Vagina (tissue), 2 donors: Measurements from ENCODE around the gene TENM4.

ENCODE experiments used
- CTCF ChIP-seq, 3 experiments: fragments of 450-650 bp in 2 of 3; fragments of 200-600 bp in 1 of 3; sonication (generic) in 1 of 3; IDR thresholded peaks; one replicate each; pipeline ENCODE4 v1.5.1; 2017 to 2019; ENCODE audit warnings: antibody characterized with exemption in 3 of 3, mild to moderate bottlenecking in 2 of 3, moderate library complexity in 2 of 3
- POLR2A ChIP-seq, 2 donors: fragments of 450-650 bp; IDR thresholded peaks; one replicate each; pipeline ENCODE4 v1.6.1; 2017; ENCODE audit warnings: antibody characterized with exemption in 2 of 2, mild to moderate bottlenecking in 2 of 2, moderate library complexity in 2 of 2
- POLR2AphosphoS5 ChIP-seq, 2 donors: sonication (generic); formaldehyde crosslinking; IDR thresholded peaks; one replicate each; pipeline ENCODE4 v1.9.0; 2017; ENCODE audit warnings: antibody characterized with exemption in 2 of 2, mild to moderate bottlenecking in 2 of 2, low read depth in 1 of 2; ENCODE audit not compliant: insufficient read depth in 1 of 2

- TF ChIP-seq CTCF (IDR thresholded peaks at IDR 0.05): no peak
- TF ChIP-seq POLR2AphosphoS5 (IDR thresholded peaks at IDR 0.05; ENCODE audit: insufficient read depth in 1 of 2, low read depth in 1 of 2): no peak
- TF ChIP-seq POLR2A (IDR thresholded peaks at IDR 0.05): no peak
Observed at GRCh38 chr11:78708388-78708787, 732.4 kb downstream of the TENM4 start.
